HG03175 (cell line): ENCODE measurements around the gene LRFN5.
"Not testable (repeated sequence)": the region's sequence is repeated elsewhere in the genome, so short reads cannot be mapped to it uniquely, and the experiment has no call there.

ENCODE experiments used
- ATAC-seq: cut with Tn5 transposase; IDR thresholded peaks from one replicate; pipeline ENCODE4 v1.9.1; 2021; ENCODE audit warnings: mild to moderate bottlenecking, moderate library complexity; ENCODE audit not compliant: unreplicated experiment

The LRFN5 gene

DNA sequence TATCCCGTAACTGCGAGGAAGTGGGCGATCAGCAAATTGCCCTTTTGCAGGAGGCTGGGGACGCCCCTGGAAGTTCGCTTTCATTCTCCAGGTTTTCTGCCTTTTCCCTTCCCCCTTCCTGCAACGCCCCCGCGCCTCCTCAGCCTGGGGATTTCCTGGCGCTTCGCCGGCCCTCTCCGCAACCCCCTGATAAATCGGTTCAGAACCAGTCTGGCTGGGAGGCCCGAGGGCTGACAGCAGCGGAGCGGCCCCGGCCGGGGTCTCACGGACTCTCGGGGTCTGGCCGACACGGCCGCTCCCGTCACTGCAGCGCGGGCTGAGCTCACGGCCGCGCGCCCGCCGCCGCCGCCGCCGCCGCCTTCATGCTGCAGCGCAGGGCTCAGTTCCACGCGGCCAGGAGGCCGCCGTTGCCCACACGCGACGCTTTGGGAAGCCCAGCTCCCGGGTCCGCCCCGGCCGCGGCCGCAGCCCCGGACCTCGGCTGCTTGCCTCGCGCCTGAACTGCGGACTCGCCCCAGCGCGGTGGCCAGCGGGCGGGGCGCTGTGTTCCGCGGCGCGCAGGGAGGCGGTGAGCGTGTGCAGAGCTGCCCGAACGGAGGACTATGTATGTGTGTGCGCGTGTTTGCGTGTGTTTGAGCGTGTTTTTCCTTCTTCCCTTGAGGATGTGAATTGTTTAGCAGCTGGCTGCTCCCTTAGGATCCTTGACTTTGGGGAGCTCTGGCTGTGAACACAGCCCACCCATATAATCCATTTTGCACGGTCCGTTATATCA is at the start of gene LRFN5:
LRFN5 (plus strand) TSS at position 345 of the 772 bp plus-strand sequence.
- peak; percentile 40 for ATAC-seq

GRCh38 chr14:41558490-41558889 is 48.2 kb upstream of the LRFN5 start:
- ATAC-seq: no peak

DNA sequence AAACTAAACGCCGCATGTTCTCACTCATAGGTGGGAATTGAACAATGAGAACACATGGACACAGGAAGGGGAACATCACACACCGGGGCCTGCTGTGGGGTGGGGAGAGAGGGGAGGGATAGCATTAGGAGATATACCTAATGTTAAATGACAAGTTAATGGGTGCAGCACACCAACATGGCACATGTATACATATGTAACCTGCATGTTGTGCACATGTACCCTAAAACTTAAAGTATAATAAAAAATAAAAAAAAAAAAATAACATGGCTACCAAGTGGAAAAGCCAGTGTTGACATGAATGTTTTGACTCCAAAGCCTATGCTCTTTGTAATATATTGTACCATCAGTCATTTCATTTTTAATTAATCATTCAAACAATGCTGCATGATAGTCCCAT is 39.8 kb upstream of the LRFN5 start:
- not testable (repeated sequence) for ATAC-seq

- ATAC-seq: no peak
These were observed 37.7 kb upstream of the LRFN5 start for GRCh38 chr14:41568979-41569378.

GRCh38 chr14:41570415-41571155 is 36.1 kb upstream of the LRFN5 start:
- no peak for ATAC-seq

DNA sequence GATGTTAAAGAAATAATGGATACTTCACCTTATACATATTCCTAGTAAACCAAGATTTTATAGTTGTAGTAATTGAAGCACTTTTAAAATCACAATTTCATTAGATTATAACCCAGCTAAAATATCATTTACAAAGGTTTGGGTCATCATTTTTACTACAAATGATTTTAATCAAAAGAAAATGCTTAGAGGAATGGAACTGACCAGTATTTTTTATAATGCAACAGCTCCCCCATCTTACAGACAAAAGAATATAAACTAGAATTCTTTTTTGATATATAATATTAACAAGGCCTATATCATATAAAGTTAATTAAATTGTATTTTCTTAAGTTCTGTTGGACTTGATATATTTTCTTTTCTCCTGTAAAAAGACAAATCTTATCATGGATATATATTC is 20.4 kb upstream of the LRFN5 start:
- no peak for ATAC-seq

- no peak for ATAC-seq
These were observed 9.0 kb upstream of the LRFN5 start for GRCh38 chr14:41597647-41598046.

DNA sequence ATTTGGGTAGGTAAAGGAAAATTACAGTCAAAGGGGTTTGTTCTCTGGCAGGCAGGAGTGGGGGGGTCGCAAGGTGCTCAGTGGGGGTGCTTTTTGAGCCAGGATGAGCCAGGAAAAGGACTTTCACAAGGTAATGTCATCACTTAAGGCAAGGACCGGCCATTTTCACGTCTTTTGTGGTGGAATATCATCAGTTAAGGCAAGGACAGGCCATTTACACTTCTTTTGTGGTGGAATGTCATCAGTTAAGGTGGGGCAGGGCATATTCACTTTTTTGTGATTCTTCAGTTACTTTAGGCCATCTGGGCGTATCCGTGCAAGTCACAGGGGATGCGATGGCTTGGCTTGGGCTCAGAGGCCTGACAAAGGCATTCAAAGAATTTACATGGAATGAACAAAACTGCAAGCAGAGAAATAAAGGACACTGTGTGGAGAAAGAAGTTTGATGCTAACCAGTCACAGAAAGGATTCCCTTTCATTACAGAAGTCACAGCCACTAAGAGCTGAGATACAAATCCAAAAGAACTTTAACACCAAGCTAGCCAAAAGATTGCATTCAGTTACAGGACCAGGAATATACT is 6.8 kb upstream of the LRFN5 start:
- not testable (repeated sequence) for ATAC-seq

DNA sequence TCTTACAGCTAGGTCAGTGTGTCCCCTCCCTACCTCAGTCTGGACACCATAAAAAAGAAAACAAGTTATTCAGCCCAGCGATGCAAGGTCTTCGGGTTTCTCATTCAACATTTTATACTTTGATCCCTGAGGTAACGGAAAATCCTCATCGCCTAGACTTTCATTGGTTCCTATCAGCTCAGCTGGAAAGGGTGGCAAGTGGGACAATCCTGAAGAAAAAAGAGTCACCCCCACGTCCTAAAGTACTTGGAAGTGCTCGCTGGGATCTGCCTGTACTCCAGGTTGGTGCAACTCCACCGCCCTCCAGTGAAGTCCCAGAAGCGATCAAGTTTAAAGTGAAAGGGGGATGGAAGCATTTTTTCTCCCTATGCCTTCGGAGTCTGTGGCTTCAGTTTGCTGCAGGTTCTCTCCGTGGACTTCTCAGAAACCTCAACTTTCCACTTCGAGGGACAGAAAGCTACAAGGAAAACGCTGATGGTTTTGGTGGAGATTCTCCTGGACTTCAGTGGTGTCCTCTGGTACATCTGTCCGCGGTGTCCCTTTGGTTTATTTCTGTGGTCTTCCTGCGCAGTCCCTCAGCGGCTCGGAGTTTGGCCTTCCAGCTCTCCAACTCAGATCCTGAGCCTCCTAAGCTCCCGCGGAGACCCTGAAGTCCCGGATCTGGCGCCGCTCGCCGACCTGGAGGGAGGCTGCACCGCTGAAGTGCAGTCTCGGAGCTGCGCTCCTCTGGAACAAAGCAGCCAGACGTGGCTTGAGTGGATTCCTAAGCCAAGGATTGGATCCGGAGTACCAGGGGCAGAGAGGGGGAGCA is 1.8 kb upstream of the LRFN5 start:
- no peak for ATAC-seq

GRCh38 chr14:41605550-41606281 is 960 bp upstream of the LRFN5 start:
- ATAC-seq: no peak

- no peak for ATAC-seq
These were observed 469 bp upstream of the LRFN5 start for GRCh38 chr14:41606282-41606531.

- no peak for ATAC-seq
These were observed 664 bp downstream of the LRFN5 start for GRCh38 chr14:41607304-41607775.

DNA sequence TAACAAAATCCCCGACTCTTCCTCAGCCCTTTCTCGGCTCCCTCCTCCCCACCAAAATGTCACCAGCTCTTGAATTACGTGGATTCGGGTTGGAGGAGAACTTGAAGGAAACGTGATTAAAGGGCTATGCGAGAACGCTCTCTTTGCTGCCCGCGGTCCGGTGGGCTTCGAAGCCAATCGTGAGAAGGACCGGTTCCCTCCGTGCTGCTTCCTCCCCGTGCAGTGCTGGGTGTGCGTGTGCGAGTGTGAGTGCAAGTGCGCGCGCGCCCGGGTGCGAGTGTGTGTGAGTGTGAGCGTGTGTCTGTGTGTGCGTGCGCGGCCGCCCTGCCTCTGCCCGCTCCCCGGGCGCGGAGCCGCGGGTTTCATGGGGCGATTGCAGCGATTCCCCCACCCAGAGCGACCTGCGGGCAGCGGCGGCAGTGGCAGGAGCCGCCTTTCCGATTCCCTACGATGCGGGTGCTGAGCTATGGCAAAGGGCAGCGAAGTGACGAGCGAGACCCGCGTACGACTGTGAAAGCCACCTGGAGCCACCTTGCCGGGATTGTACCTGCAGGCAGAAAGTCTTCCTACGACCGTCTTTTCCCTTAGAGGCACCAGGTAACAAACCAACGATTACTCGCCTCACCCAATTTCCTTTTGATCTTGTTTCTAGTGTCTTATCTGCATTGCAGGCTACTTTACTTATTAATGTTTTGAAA is 1.4 kb downstream of the LRFN5 start:
- ATAC-seq: no peak

- ATAC-seq: no peak
These were observed 2.2 kb downstream of the LRFN5 start for GRCh38 chr14:41608681-41609390.

GRCh38 chr14:41609704-41610183 is 3.1 kb downstream of the LRFN5 start:
- no peak for ATAC-seq

DNA sequence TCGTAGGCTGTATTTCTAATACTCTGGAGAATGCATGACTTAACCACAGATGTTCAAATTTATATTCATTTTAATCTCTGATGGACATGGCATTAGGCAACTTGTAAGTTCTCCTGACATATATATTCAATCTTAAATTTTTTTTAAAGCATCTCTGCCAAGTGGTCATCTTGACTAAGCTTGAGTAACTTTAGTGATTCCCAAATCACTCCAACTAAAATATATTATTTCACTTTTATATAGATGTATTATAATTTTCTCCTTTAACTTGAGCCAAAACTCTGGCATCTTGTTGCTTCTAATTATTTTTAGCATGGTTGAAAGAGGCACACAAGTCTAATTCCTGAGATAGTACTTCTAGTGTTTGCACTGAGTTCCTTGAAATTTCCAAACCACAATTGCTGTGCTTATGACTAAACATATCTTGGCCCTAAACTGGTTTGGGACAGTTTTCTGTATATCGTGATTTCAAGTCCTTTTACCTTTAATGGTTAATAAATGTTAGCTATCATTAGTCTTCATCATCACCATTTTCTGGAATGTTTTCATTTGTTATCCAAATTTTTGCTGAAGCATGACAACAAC is 8.4 kb downstream of the LRFN5 start:
- ATAC-seq: no peak

DNA sequence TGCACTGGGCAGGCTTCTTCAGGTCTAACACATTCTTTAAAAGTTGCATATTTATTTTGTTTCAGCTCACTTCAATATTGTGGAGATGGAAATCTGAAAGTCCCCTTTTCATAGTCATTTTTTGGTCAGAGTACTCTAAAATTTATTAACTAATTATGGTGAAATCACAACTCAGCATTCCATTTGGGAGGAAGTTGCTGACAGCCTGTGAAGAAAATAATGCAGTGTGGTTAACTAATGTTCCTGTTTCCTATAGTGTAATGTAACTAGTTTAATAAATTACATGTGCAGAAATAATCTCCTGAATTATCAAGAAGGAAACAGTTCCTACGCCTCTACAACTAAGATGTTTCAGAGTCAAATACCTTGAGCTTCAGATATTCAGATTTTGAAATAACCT is 17.1 kb downstream of the LRFN5 start:
- ATAC-seq: no peak

DNA sequence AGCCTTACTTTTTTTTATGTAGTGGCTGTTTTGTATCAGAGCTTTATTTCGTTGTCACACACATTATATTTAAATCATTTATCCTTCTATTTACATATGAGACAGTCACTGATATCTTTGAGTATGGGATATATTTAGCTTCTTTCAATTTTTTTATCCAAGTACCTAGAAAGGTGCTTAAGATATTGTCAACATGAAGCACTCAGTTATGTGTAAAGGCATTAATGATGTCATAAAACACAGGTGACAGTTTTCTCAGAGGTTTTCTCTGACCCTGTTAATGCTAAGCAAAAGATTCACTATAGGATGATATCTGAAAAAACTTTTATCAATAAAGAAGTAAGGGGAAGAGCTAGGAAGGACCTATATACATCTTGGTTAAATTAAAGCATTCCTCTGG is 23.2 kb downstream of the LRFN5 start:
- ATAC-seq: no peak

DNA sequence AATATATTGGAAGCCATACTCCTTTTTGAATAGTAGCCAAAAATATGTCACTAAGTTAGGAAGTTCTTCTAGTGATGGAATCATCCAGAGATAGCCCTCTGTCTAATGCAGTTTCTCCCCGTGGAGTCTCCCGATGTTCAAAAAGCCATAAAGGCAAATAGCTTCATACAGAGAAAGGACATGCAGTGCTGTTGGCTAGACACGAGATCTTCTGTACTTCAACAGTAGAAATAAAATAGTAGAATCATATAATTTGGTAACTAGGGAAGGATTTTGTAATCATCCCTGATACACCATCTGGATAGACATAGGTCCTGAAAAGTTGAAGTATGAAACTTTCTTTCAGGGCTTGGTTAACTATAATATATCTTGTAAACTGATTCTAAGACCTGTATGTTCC is 27.6 kb downstream of the LRFN5 start:
- no peak for ATAC-seq
